ENCODE measurements around the gene CBFA2T3. TPM values are rescaled to one million over a fixed set of nuclear protein-coding genes. Genes with fewer than 3 reads are reported as not detected.
"Not testable (repeated sequence)": the region's sequence is repeated elsewhere in the genome, so short reads cannot be mapped to it uniquely, and the experiment has no call there.

CBFA2T3 gene
- polyA plus RNA-seq, 4 donors, result 1.8 to 3.6 (median 3.5) TPM

- DNase-seq (ENCODE audit: low read depth in 4 of 4, low spot score in 2 of 4), result no peak
Observed at GRCh38 chr16:88899901-88900661, 76.9 kb downstream of the CBFA2T3 start.

GRCh38 chr16:88897696-88898425 lies 79.1 kb downstream of the CBFA2T3 start:
- no peak for DNase-seq (ENCODE audit: low read depth in 4 of 4, low spot score in 2 of 4)

- no peak for DNase-seq (ENCODE audit: low read depth in 4 of 4, low spot score in 2 of 4)
Observed at GRCh38 chr16:88896238-88897070, 80.6 kb downstream of the CBFA2T3 start.

GRCh38 chr16:88895335-88895734 lies 81.7 kb downstream of the CBFA2T3 start:
- DNase-seq (ENCODE audit: low read depth in 4 of 4, low spot score in 2 of 4), result no peak

GRCh38 chr16:88894681-88895300 lies 82.2 kb downstream of the CBFA2T3 start:
- no peak for DNase-seq (ENCODE audit: low read depth in 4 of 4, low spot score in 2 of 4)

GRCh38 chr16:88894266-88894665 lies 82.7 kb downstream of the CBFA2T3 start:
- DNase-seq (ENCODE audit: low read depth in 4 of 4, low spot score in 2 of 4), result not testable (repeated sequence)

GRCh38 chr16:88893127-88893968 lies 83.7 kb downstream of the CBFA2T3 start:
- no peak for DNase-seq (ENCODE audit: low read depth in 4 of 4, low spot score in 2 of 4)

GRCh38 chr16:88892065-88892464 lies 84.9 kb downstream of the CBFA2T3 start:
- no peak for DNase-seq (ENCODE audit: low read depth in 4 of 4, low spot score in 2 of 4)

- no peak for DNase-seq (ENCODE audit: low read depth in 4 of 4, low spot score in 2 of 4)
Observed at GRCh38 chr16:88891083-88891482, 85.9 kb downstream of the CBFA2T3 start.

GRCh38 chr16:88889702-88890352 lies 87.2 kb downstream of the CBFA2T3 start:
- not testable (repeated sequence) for DNase-seq (ENCODE audit: low read depth in 4 of 4, low spot score in 2 of 4)

- no peak for DNase-seq (ENCODE audit: low read depth in 4 of 4, low spot score in 2 of 4)
Observed at GRCh38 chr16:88888461-88889387, 88.3 kb downstream of the CBFA2T3 start.

GRCh38 chr16:88888057-88888456 lies 89.0 kb downstream of the CBFA2T3 start:
- no peak for DNase-seq (ENCODE audit: low read depth in 4 of 4, low spot score in 2 of 4)

- peak in 1 of 4 donors; percentile 25 for DNase-seq (ENCODE audit: low read depth in 4 of 4, low spot score in 2 of 4)
Observed at GRCh38 chr16:88886845-88887521, 90.0 kb downstream of the CBFA2T3 start.

GRCh38 chr16:88886420-88886844 lies 90.6 kb downstream of the CBFA2T3 start:
- no peak for DNase-seq (ENCODE audit: low read depth in 4 of 4, low spot score in 2 of 4)

- DNase-seq (ENCODE audit: low read depth in 4 of 4, low spot score in 2 of 4), result no peak
Observed at GRCh38 chr16:88885693-88886280, 91.2 kb downstream of the CBFA2T3 start.

GRCh38 chr16:88884569-88885271 lies 92.3 kb downstream of the CBFA2T3 start:
- no peak for DNase-seq (ENCODE audit: low read depth in 4 of 4, low spot score in 2 of 4)

GRCh38 chr16:88883946-88884345 lies 93.1 kb downstream of the CBFA2T3 start:
- DNase-seq (ENCODE audit: low read depth in 4 of 4, low spot score in 2 of 4), result no peak

Data from left renal cortex interstitium (tissue), 4 donors.